Neuronal stem cell (in vitro differentiated cells): ENCODE results near the gene PPP1R3D.

Experiments used
- DNase-seq: peaks from one replicate; pipeline ENCODE4 v3.0.0-alpha.2; 2013; ENCODE audit warnings: low spot score
- H2AFZ ChIP-seq: one replicate; pipeline ENCODE4 v1.6.1; 2013; ENCODE audit warnings: mild to moderate bottlenecking, low read length, inconsistent platforms
- H2AK5ac ChIP-seq: 2 replicates; pipeline ENCODE4 v1.6.1; 2013; ENCODE audit warnings: low read depth, mild to moderate bottlenecking, inconsistent platforms, low read length, moderate library complexity, mixed read lengths
- H2BK120ac ChIP-seq: 2 replicates; pipeline ENCODE4 v1.6.1; 2013; ENCODE audit warnings: low read depth, mild to moderate bottlenecking, inconsistent platforms, low read length, moderate library complexity, mixed read lengths
- H2BK12ac ChIP-seq: one replicate; pipeline ENCODE4 v1.6.1; 2013; ENCODE audit warnings: low read length, inconsistent platforms
- H2BK15ac ChIP-seq: 2 replicates; pipeline ENCODE4 v1.6.1; 2013; ENCODE audit warnings: mild to moderate bottlenecking, low read length, inconsistent platforms, mixed read lengths
- H2BK5ac ChIP-seq: one replicate; pipeline ENCODE4 v1.6.1; 2013; ENCODE audit warnings: inconsistent platforms, mild to moderate bottlenecking, low read length, moderate library complexity
- H3K14ac ChIP-seq: one replicate; pipeline ENCODE4 v1.6.1; 2013; ENCODE audit warnings: low read length, inconsistent platforms
- H3K18ac ChIP-seq: 2 replicates; pipeline ENCODE4 v1.6.1; 2013; ENCODE audit warnings: low read length, inconsistent platforms
- H3K23ac ChIP-seq: 2 replicates; pipeline ENCODE4 v1.6.1; 2013; ENCODE audit warnings: low read depth, mild to moderate bottlenecking, mixed read lengths, low read length, inconsistent platforms; ENCODE audit not compliant: poor library complexity
- H3K27ac ChIP-seq: replicated peaks from 3 replicates; pipeline ENCODE4 v1.5.1; 2013; ENCODE audit warnings: low read length, inconsistent platforms
- H3K27me3 ChIP-seq, 3 experiments: 2 replicates each; pipeline ENCODE4 v1.6.1; 2013; ENCODE audit warnings: low read length in 3 of 3, mild to moderate bottlenecking in 2 of 3, inconsistent platforms in 1 of 3, low read depth in 1 of 3, mixed read lengths in 1 of 3, moderate library complexity in 1 of 3; ENCODE audit not compliant: control insufficient read depth in 3 of 3, insufficient read depth in 3 of 3
- H3K36me3 ChIP-seq, 2 donors: replicated peaks in 1 of 2; 2 replicates each; pipeline ENCODE4 v1.6.1; 2013; ENCODE audit warnings: low read length in 2 of 2; ENCODE audit not compliant: control insufficient read depth in 2 of 2, insufficient read depth in 2 of 2
- H3K4ac ChIP-seq: 2 replicates; pipeline ENCODE4 v1.6.1; 2013; ENCODE audit warnings: inconsistent platforms, mild to moderate bottlenecking, low read length, moderate library complexity
- H3K4me1 ChIP-seq, 2 donors: 1 replicate in 1 of 2; 2 replicates in 1 of 2; pipeline ENCODE4 v1.6.1; 2013; ENCODE audit warnings: low read length in 2 of 2, low read depth in 1 of 2; ENCODE audit not compliant: control insufficient read depth in 2 of 2, insufficient read depth in 1 of 2
- H3K4me2 ChIP-seq: one replicate; pipeline ENCODE4 v1.6.1; 2013; ENCODE audit warnings: mild to moderate bottlenecking, low read length, inconsistent platforms; ENCODE audit not compliant: insufficient read depth, poor library complexity, severe bottlenecking
- H3K4me3 ChIP-seq, 2 donors: 2 replicates each; pipeline ENCODE4 v1.5.1; 2013; ENCODE audit warnings: low read length in 2 of 2, mild to moderate bottlenecking in 2 of 2, inconsistent platforms in 1 of 2, moderate library complexity in 1 of 2
- H3K79me1 ChIP-seq: one replicate; pipeline ENCODE4 v1.6.1; 2013; ENCODE audit warnings: low read depth, mild to moderate bottlenecking, inconsistent platforms, low read length, moderate library complexity
- H3K9ac ChIP-seq: one replicate; pipeline ENCODE4 v1.6.1; 2013; ENCODE audit warnings: mild to moderate bottlenecking, low read depth, low read length, inconsistent platforms; ENCODE audit not compliant: poor library complexity
- H3K9me3 ChIP-seq, 2 donors: replicated peaks in 1 of 2; 2 replicates each; pipeline versions ENCODE3 to v1.6.1; 2013; ENCODE audit warnings: low read length in 2 of 2, mild to moderate bottlenecking in 2 of 2, inconsistent platforms in 1 of 2, low read depth in 1 of 2, mixed read lengths in 1 of 2, moderate library complexity in 1 of 2; ENCODE audit not compliant: control insufficient read depth in 2 of 2, insufficient read depth in 1 of 2
- H4K8ac ChIP-seq: one replicate; pipeline ENCODE4 v1.6.1; 2013; ENCODE audit warnings: low read depth, mild to moderate bottlenecking, inconsistent platforms, low read length, moderate library complexity
- H4K91ac ChIP-seq: one replicate; pipeline ENCODE4 v1.6.1; 2013; ENCODE audit warnings: low read length, low read depth, mild to moderate bottlenecking, inconsistent platforms; ENCODE audit not compliant: poor library complexity
- WGBS, 2 donors: extraction: QIAGEN DNeasy Blood & Tissue Kit; methylation state at CpG; one replicate each; pipeline ENCODE4 v1.1.7; 2013; ENCODE audit warnings: missing lambda C conversion rate in 2 of 2, mixed read lengths in 1 of 2; ENCODE audit not compliant: insufficient read length in 2 of 2, insufficient replicate concordance in 1 of 2; ENCODE audit errors: extremely low coverage in 2 of 2; 5-methylcytosine and 5-hydroxymethylcytosine counted together

PPP1R3D gene

DNA sequence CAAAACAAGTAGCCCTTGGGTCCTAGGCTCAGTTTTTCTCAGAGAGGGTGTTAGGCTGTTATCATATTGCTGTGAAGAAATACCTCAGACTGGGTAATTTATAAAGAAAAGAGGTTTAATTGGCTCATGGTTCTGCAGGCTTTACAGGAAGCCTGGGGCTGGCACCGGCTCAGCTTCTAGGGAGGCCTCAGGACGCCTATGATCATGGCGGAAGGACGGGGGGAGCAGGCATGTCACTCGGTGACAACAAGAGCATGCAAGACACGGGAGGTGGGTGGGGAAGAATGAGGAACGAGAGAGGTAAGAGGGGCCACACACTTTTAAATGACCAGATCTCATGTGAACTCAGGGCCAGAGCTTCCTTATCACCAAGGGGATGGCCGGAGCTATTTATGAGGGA, 45.1 kb upstream of the PPP1R3D start:
- H3K4me3 ChIP-seq, result no peak overlapping the region
- H3K4ac ChIP-seq, result no peak overlapping the region
- H3K4me1 ChIP-seq, result peaks cover 0 to 3% of the 10 kb centered on the region in 2 donors
- H3K79me1 ChIP-seq, result no peaks in the 10 kb centered on the region
- H2AFZ ChIP-seq, result no peak overlapping the region
- WGBS, 2 donors, result no CpG with 5 or more reads among the region's 8 CpGs
- H3K14ac ChIP-seq, result no peak overlapping the region
- H3K27me3 ChIP-seq, result no peaks in the 10 kb centered on the region
- H2BK120ac ChIP-seq, result no peak overlapping the region
- H4K91ac ChIP-seq, result no peak overlapping the region
- H3K4me2 ChIP-seq, result no peak overlapping the region
- H3K23ac ChIP-seq, result no peak overlapping the region
- H2BK12ac ChIP-seq, result no peak overlapping the region
- no peak for DNase-seq
- no peak overlapping the region for H3K9ac ChIP-seq
- no peak overlapping the region for H2AK5ac ChIP-seq
- no peak overlapping the region for H2BK5ac ChIP-seq
- H3K18ac ChIP-seq, result no peak overlapping the region
- H3K27ac ChIP-seq, result no peak overlapping the region
- H3K36me3 ChIP-seq, result no peaks in the 10 kb centered on the region
- H4K8ac ChIP-seq, result no peak overlapping the region
- no peak overlapping the region for H2BK15ac ChIP-seq
- H3K9me3 ChIP-seq, result no peaks in the 10 kb centered on the region

- Histone ChIP-seq H2BK120ac (no peak overlapping the region), H3K4me3 (no peak overlapping the region), H3K4me1 (peaks cover 0 to 3% of the 10 kb centered on the region in 2 donors), H2AK5ac (no peak overlapping the region), H3K14ac (no peak overlapping the region), H4K91ac (no peak overlapping the region), H3K9me3 (no peaks in the 10 kb centered on the region), H3K4me2 (no peak overlapping the region), H2AFZ (no peak overlapping the region), H3K36me3 (no peaks in the 10 kb centered on the region), H2BK12ac (no peak overlapping the region), H4K8ac (no peak overlapping the region), H3K27ac (no peak overlapping the region), H3K18ac (no peak overlapping the region), H3K79me1 (no peaks in the 10 kb centered on the region), H3K4ac (no peak overlapping the region), H2BK15ac (no peak overlapping the region), H2BK5ac (no peak overlapping the region), H3K9ac (no peak overlapping the region), H3K27me3 (no peaks in the 10 kb centered on the region), H3K23ac (no peak overlapping the region)
- DNase-seq, result no peak
- WGBS, 2 donors, result no CpG with 5 or more reads among the region's 4 CpGs
Observed at GRCh38 chr20:59984541-59984940, 44.4 kb upstream of the PPP1R3D start.

- H2BK5ac ChIP-seq, result no peak overlapping the region
- no peaks in the 10 kb centered on the region for H3K27me3 ChIP-seq
- no peak overlapping the region for H3K4me3 ChIP-seq
- no peak overlapping the region for H2BK15ac ChIP-seq
- H3K9ac ChIP-seq, result no peak overlapping the region
- H2AFZ ChIP-seq, result no peak overlapping the region
- H4K91ac ChIP-seq, result no peak overlapping the region
- no peak overlapping the region for H4K8ac ChIP-seq
- H3K14ac ChIP-seq, result no peak overlapping the region
- no peak overlapping the region for H2BK120ac ChIP-seq
- no peak overlapping the region for H3K4ac ChIP-seq
- H3K9me3 ChIP-seq, result no peaks in the 10 kb centered on the region
- no peak overlapping the region for H3K23ac ChIP-seq
- H3K18ac ChIP-seq, result no peak overlapping the region
- WGBS, 2 donors, result no CpG with 5 or more reads among the region's 9 CpGs
- no peak overlapping the region for H3K4me2 ChIP-seq
- DNase-seq, result no peak
- H2BK12ac ChIP-seq, result no peak overlapping the region
- no peaks in the 10 kb centered on the region for H3K36me3 ChIP-seq
- H3K4me1 ChIP-seq, result no peaks in the 10 kb centered on the region
- H3K79me1 ChIP-seq, result no peaks in the 10 kb centered on the region
- H2AK5ac ChIP-seq, result no peak overlapping the region
- H3K27ac ChIP-seq, result no peak overlapping the region
Observed at GRCh38 chr20:59983076-59983475, 43.0 kb upstream of the PPP1R3D start.

- H3K27me3 ChIP-seq, result no peaks in the 10 kb centered on the region
- no peak for DNase-seq
- no peak overlapping the region for H3K4me3 ChIP-seq
- H3K18ac ChIP-seq, result no peak overlapping the region
- no peak overlapping the region for H4K8ac ChIP-seq
- no peak overlapping the region for H2BK12ac ChIP-seq
- no peak overlapping the region for H3K14ac ChIP-seq
- H2BK15ac ChIP-seq, result no peak overlapping the region
- H2AFZ ChIP-seq, result no peak overlapping the region
- no peak overlapping the region for H3K4me2 ChIP-seq
- no peak overlapping the region for H3K9ac ChIP-seq
- no peaks in the 10 kb centered on the region for H3K36me3 ChIP-seq
- no peaks in the 10 kb centered on the region for H3K79me1 ChIP-seq
- WGBS, 2 donors, result no CpG with 5 or more reads among the region's 9 CpGs
- no peaks in the 10 kb centered on the region for H3K9me3 ChIP-seq
- no peak overlapping the region for H2BK5ac ChIP-seq
- H3K27ac ChIP-seq, result no peak overlapping the region
- H2AK5ac ChIP-seq, result no peak overlapping the region
- H3K4ac ChIP-seq, result no peak overlapping the region
- no peak overlapping the region for H3K23ac ChIP-seq
- no peak overlapping the region for H4K91ac ChIP-seq
- H3K4me1 ChIP-seq, result no peaks in the 10 kb centered on the region
- H2BK120ac ChIP-seq, result no peak overlapping the region
Observed at GRCh38 chr20:59977086-59977485, 37.0 kb upstream of the PPP1R3D start.
